HG03520 (cell line): ENCODE measurements around the gene PRRT2.

Source experiments
- ATAC-seq: cut with Tn5 transposase; IDR thresholded peaks from one replicate; pipeline ENCODE4 v1.9.1; 2021; ENCODE audit warnings: mild to moderate bottlenecking, moderate library complexity; ENCODE audit not compliant: unreplicated experiment

Gene PRRT2

GRCh38 chr16:29811170-29811895 lies 660 bp upstream of the PRRT2 start:
- ATAC-seq = no peak

- ATAC-seq = no peak
Observed at GRCh38 chr16:29812754-29813643, 1.0 kb downstream of the PRRT2 start.

- no peak for ATAC-seq
Observed at GRCh38 chr16:29813644-29814562, 1.9 kb downstream of the PRRT2 start.

GRCh38 chr16:29814592-29814991 lies 2.6 kb downstream of the PRRT2 start:
- no peak for ATAC-seq

- no peak for ATAC-seq
Observed at GRCh38 chr16:29815032-29815721, 3.2 kb downstream of the PRRT2 start.

- peak; percentile 53 for ATAC-seq
Observed at GRCh38 chr16:29815793-29816693, 4.0 kb downstream of the PRRT2 start, which contains the start of gene PAGR1. TSS of gene PAGR1 (plus strand) at chr16:29816152. CDS start at chr16:29816526, 374 bp downstream.

- ATAC-seq = no peak
Observed at GRCh38 chr16:29816694-29817441, 4.9 kb downstream of the PRRT2 start.

GRCh38 chr16:29818082-29818481 lies 6.1 kb downstream of the PRRT2 start:
- no peak for ATAC-seq

GRCh38 chr16:29819506-29819905 lies 7.5 kb downstream of the PRRT2 start:
- no peak for ATAC-seq

- no peak for ATAC-seq
Observed at GRCh38 chr16:29820271-29820701, 8.3 kb downstream of the PRRT2 start, which contains the start of gene MVP. TSS of gene MVP (plus strand) at chr16:29820462. CDS start at chr16:29830550, 10,088 bp downstream.

GRCh38 chr16:29820730-29821642 lies 9.0 kb downstream of the PRRT2 start:
- no peak for ATAC-seq

- ATAC-seq = no peak
Observed at GRCh38 chr16:29821643-29822115, 9.7 kb downstream of the PRRT2 start.

GRCh38 chr16:29824589-29825144 lies 12.7 kb downstream of the PRRT2 start:
- ATAC-seq = no peak

GRCh38 chr16:29825145-29826044 lies 13.4 kb downstream of the PRRT2 start:
- ATAC-seq = no peak

GRCh38 chr16:29826342-29826695 lies 14.3 kb downstream of the PRRT2 start:
- ATAC-seq = no peak

- ATAC-seq = no peak
Observed at GRCh38 chr16:29830774-29831173, 18.8 kb downstream of the PRRT2 start.
